GM23338 (cell line): ENCODE results near the gene BRF1. TPM values are rescaled to one million over a fixed set of nuclear protein-coding genes. Genes with fewer than 3 reads are reported as not detected.

Experiments
- ATAC-seq: fragments of 200-7000 bp; cut with Tn5 transposase; 3 replicates; pipeline ENCODE4 v1.9.1; 2020
- DNase-seq: peaks from one replicate; pipeline ENCODE4 v3.0.0-alpha.2; 2015; ENCODE audit warnings: low spot score
- H2AFZ ChIP-seq: fragments of 200-600 bp; sonication (generic); 2 replicates; pipeline ENCODE4 v1.8.0; 2016; ENCODE audit warnings: antibody characterized with exemption, mild to moderate bottlenecking, moderate library complexity
- H3F3A ChIP-seq: fragments of 200-600 bp; sonication (generic); replicated peaks from 2 replicates; pipeline ENCODE4 v1.8.0; 2017; ENCODE audit warnings: antibody characterized with exemption, mixed run types, low read depth
- H3K27ac ChIP-seq: fragments of 200-600 bp; sonication (generic); 2 replicates; pipeline ENCODE4 v1.6.1; 2016; ENCODE audit warnings: low read depth
- H3K27me3 ChIP-seq: fragments of 200-600 bp; sonication (generic); 2 replicates; pipeline ENCODE4 v1.8.0; 2016; ENCODE audit warnings: mild to moderate bottlenecking, mixed run types, moderate library complexity; ENCODE audit not compliant: insufficient read depth
- H3K36me3 ChIP-seq: fragments of 200-600 bp; sonication (generic); 2 replicates; pipeline ENCODE4 v1.8.0; 2016; ENCODE audit warnings: mild to moderate bottlenecking; ENCODE audit not compliant: insufficient read depth
- H3K4me1 ChIP-seq: fragments of 200-600 bp; sonication (generic); 2 replicates; pipeline ENCODE4 v1.8.0; 2016; ENCODE audit warnings: mild to moderate bottlenecking, moderate library complexity; ENCODE audit not compliant: insufficient read depth
- H3K4me2 ChIP-seq: fragments of 200-600 bp; sonication (generic); 2 replicates; pipeline ENCODE4 v1.7.1; 2017; ENCODE audit warnings: mixed run types
- H3K4me3 ChIP-seq: fragments of 200-600 bp; sonication (generic); 2 replicates; pipeline ENCODE4 v1.6.1; 2016; ENCODE audit warnings: mixed run types
- H3K79me2 ChIP-seq: fragments of 200-600 bp; sonication (generic); replicated peaks from 2 replicates; pipeline ENCODE4 v1.8.0; 2017; ENCODE audit warnings: mild to moderate bottlenecking; ENCODE audit not compliant: insufficient read depth
- H3K9me2 ChIP-seq: fragments of 200-600 bp; sonication (generic); 2 replicates; pipeline ENCODE4 v1.8.0; 2017; ENCODE audit not compliant: insufficient read depth
- H4K20me1 ChIP-seq: fragments of 200-600 bp; sonication (generic); replicated peaks from 2 replicates; pipeline ENCODE4 v1.8.0; 2017; ENCODE audit warnings: mild to moderate bottlenecking; ENCODE audit not compliant: insufficient read depth
- H3K27ac Mint-ChIP-seq: 2 replicates; pipeline ENCODE4 v1.8.0; 2020; ENCODE audit warnings: inconsistent platforms, mild to moderate bottlenecking, moderate library complexity, mixed read lengths
- H3K27me3 Mint-ChIP-seq: 3 replicates; pipeline ENCODE4 v1.8.0; 2022; ENCODE audit warnings: low read depth, mild to moderate bottlenecking, moderate library complexity, mixed read lengths, inconsistent platforms; ENCODE audit not compliant: insufficient read depth, poor library complexity
- H3K36me3 Mint-ChIP-seq: 3 replicates; pipeline ENCODE4 v1.8.0; 2021; ENCODE audit warnings: low read depth, mild to moderate bottlenecking, inconsistent platforms, moderate library complexity, mixed read lengths
- H3K4me1 Mint-ChIP-seq: 3 replicates; pipeline ENCODE4 v1.8.0; 2020; ENCODE audit warnings: mild to moderate bottlenecking, inconsistent platforms, mixed read lengths
- H3K4me3 Mint-ChIP-seq: 3 replicates; pipeline ENCODE4 v1.8.0; 2021; ENCODE audit warnings: moderate library complexity, mild to moderate bottlenecking, inconsistent platforms, mixed read lengths
- H3K9me3 Mint-ChIP-seq: 3 replicates; pipeline ENCODE4 v1.8.0; 2020; ENCODE audit warnings: moderate library complexity, mild to moderate bottlenecking, inconsistent platforms, mixed read lengths
- JUNB ChIP-seq: IDR thresholded peaks from one replicate; pipeline ENCODE4 v1.6.1; 2016; ENCODE audit warnings: antibody characterized with exemption; ENCODE audit not compliant: unreplicated experiment
- POLR2AphosphoS5 ChIP-seq: IDR thresholded peaks from 2 replicates; pipeline ENCODE4 v1.6.1; 2016; ENCODE audit warnings: antibody characterized with exemption, low read depth
- ZNF114 ChIP-seq: fragments of 250-450 bp; sonication (Bioruptor Pico); IDR thresholded peaks from 2 replicates; pipeline ENCODE4 v1.5.0; 2020; ENCODE audit warnings: mild to moderate bottlenecking, moderate library complexity
- polyA plus RNA-seq: library from polyadenylated mRNA; unstranded; fragments of >200 nt; fragmentation: Nextera tagmentation; extraction: Ambion mirVana; gene quantifications from 2 replicates; pipeline ENCODE4 v1.2.1, GENCODE V29; 2016
- total RNA-seq: library from RNA; depleted of rRNA; stranded (reverse); fragments of >200 nt; shearing (Covaris generic); gene quantifications from 2 replicates; pipeline ENCODE4 v1.2.3, GENCODE V29; 2014
- TF ChIP-seq, protein P1 (sequence below), 2 experiments: fragments of 200-600 bp in 1 of 2; sonication (generic) in 1 of 2; conservative IDR thresholded peaks; 2 replicates each; pipeline versions ENCODE4 v1.5.1 to v1.6.1; 2016 to 2017; ENCODE audit warnings: antibody characterized with exemption in 2 of 2, low read depth in 2 of 2, mild to moderate bottlenecking in 2 of 2, moderate library complexity in 1 of 2
- TF ChIP-seq, protein P2 (sequence below): IDR thresholded peaks from 2 replicates; pipeline ENCODE4 v1.6.1; 2016; ENCODE audit warnings: antibody characterized with exemption
- TF ChIP-seq, protein P3 (sequence below): fragments of 250-450 bp; sonication (Bioruptor Pico); IDR thresholded peaks from 2 replicates; pipeline ENCODE4 v1.5.0; 2020; ENCODE audit warnings: mild to moderate bottlenecking, moderate library complexity

Gene BRF1
- total and polyA plus RNA-seq, 2 experiments from 2014 or later: 8.6 to 29.9 TPM

DNA sequence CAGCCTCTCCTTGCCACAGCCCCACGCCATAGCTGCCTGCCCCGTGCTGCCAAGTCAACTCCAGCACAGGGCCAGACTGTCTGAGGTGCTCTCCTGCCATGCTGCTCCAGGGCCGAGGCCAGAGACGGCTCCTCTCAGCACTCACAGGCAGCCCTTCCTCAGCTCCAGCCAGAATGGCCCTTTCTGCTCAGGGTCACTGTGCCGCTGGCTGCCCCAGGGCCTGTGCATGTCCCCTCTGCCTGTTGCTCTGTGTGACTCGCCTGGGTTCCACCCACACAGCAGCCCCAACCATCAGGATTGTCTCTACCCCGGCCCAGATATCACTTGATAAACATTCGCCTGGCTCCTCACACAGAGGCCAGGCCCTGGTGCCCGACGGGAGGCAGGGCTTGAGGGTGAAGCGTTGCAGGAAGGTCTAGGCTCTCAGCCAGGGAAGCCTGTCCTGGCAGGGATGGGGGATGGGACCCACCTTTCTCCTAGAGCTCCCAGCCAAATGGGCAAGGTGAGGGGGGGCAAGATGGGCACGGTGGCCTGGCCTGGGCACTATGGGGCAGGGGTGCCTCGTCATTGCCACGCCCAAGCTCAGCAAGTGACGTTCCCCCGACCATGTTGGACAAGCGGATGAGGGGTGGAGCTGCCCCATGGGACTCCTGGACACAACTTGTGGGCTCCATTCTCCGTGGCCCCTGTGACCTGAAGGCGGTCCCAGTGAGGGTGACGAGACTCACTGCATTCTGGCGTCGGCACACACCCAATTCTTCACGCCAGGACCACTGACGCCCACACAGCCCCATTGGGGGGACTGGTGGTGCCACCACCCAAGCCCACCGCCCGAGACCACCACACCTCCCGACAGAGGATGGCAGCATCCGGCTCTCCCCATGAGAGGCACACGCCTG is 79.9 kb downstream of the BRF1 start (continued):
- TF ChIP-seq, protein P1, sequence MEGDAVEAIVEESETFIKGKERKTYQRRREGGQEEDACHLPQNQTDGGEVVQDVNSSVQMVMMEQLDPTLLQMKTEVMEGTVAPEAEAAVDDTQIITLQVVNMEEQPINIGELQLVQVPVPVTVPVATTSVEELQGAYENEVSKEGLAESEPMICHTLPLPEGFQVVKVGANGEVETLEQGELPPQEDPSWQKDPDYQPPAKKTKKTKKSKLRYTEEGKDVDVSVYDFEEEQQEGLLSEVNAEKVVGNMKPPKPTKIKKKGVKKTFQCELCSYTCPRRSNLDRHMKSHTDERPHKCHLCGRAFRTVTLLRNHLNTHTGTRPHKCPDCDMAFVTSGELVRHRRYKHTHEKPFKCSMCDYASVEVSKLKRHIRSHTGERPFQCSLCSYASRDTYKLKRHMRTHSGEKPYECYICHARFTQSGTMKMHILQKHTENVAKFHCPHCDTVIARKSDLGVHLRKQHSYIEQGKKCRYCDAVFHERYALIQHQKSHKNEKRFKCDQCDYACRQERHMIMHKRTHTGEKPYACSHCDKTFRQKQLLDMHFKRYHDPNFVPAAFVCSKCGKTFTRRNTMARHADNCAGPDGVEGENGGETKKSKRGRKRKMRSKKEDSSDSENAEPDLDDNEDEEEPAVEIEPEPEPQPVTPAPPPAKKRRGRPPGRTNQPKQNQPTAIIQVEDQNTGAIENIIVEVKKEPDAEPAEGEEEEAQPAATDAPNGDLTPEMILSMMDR (conservative IDR thresholded peaks at IDR 0.05; ENCODE audit: low read depth in 2 of 2): no peak
- no peak for TF ChIP-seq POLR2AphosphoS5
- TF ChIP-seq, protein P2, sequence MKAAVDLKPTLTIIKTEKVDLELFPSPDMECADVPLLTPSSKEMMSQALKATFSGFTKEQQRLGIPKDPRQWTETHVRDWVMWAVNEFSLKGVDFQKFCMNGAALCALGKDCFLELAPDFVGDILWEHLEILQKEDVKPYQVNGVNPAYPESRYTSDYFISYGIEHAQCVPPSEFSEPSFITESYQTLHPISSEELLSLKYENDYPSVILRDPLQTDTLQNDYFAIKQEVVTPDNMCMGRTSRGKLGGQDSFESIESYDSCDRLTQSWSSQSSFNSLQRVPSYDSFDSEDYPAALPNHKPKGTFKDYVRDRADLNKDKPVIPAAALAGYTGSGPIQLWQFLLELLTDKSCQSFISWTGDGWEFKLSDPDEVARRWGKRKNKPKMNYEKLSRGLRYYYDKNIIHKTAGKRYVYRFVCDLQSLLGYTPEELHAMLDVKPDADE: no peak
- no peak for TF ChIP-seq JUNB

DNA sequence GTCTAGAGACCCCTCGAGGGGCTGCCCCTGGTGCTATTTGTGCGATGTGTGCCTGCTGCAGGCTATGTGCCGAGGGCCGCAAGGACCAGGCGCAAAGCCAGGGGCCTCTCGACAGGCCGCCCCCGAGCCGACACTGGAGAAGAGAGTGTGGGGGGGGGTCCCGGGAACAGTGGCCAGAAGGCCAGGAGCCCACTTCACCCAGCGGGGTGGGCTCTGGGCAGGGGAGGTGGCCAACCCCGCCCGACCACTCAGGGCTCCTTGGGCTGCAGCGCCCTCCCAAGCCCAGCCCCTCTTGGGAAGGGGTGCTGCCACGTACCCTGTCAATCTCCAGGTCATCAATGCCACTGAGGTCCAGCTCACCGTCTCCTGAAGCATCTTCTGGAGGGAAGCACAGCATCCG is 81.0 kb downstream of the BRF1 start:
- H3K4me1 ChIP-seq: no peaks in the 10 kb centered on the region
- H3K9me2 ChIP-seq: no peaks in the 10 kb centered on the region
- no peak overlapping the region for H3K4me2 ChIP-seq
- no peak overlapping the region for H2AFZ ChIP-seq
- Mint-ChIP-seq H3K36me3 (peaks cover 8% of the 10 kb centered on the region; the same call in 2 of the 3 replicates), H3K4me3 (no peak overlapping the region), H3K27me3 (peaks cover 10% of the 10 kb centered on the region), H3K4me1 (no peaks in the 10 kb centered on the region), H3K9me3 (no peaks in the 10 kb centered on the region; the same call in 2 of the 3 replicates), H3K27ac (no peak overlapping the region)
- DNase-seq (no peak), ATAC-seq (no peak)
- H3K27me3 ChIP-seq: no peaks in the 10 kb centered on the region
- H3K36me3 ChIP-seq: no peaks in the 10 kb centered on the region
- no peak overlapping the region for H3K4me3 ChIP-seq
- no peaks in the 10 kb centered on the region for H3F3A ChIP-seq
- TF ChIP-seq ZNF114 (CRISPR knock-in tag): no peak
- H4K20me1 ChIP-seq: no peaks in the 10 kb centered on the region
- no peaks in the 10 kb centered on the region for H3K79me2 ChIP-seq
- no peak overlapping the region for H3K27ac ChIP-seq

DNA sequence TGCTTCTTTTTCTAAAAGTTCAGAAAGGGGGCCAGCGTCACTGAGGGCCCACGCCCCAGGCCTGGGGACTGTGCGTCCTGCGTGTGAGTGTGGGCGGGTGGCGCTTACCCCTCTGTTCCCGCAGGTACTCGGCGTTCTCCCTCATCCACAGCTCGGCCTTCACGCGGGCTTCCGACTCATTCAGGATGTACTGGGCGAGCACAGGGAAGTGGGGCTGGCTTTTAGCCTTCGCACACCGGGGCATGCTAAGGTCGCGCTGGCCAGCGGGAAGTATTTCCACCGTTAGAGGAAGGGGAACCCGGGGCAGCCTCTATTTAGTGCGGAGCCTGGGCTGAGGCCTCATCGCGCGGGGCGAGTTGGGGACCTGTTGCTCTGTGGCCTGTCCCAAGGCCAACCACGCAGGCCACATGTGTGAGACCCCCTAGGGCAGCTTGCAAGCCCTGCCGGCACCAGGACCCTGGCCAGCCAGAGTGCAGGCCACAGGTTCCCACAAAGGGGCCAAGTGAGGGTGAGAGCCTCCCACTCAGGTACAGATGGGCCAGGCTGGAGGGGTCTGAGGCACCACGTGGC is 81.7 kb downstream of the BRF1 start:
- Histone ChIP-seq H4K20me1 (no peaks in the 10 kb centered on the region), H2AFZ (no peak overlapping the region), H3K4me1 (no peaks in the 10 kb centered on the region), H3K4me2 (no peak overlapping the region), H3K79me2 (no peaks in the 10 kb centered on the region), H3K36me3 (no peaks in the 10 kb centered on the region), H3K27me3 (no peaks in the 10 kb centered on the region), H3F3A (no peaks in the 10 kb centered on the region), H3K4me3 (no peak overlapping the region), H3K9me2 (no peaks in the 10 kb centered on the region), H3K27ac (no peak overlapping the region)
- H3K9me3 Mint-ChIP-seq: no peaks in the 10 kb centered on the region; the same call in 2 of the 3 replicates
- peaks cover 8% of the 10 kb centered on the region; the same call in 2 of the 3 replicates for H3K36me3 Mint-ChIP-seq
- H3K4me1 Mint-ChIP-seq: no peaks in the 10 kb centered on the region
- H3K4me3 Mint-ChIP-seq: no peak overlapping the region
- DNase-seq: no peak
- no peak for ATAC-seq
- no peak overlapping the region for H3K27ac Mint-ChIP-seq
- peaks cover 10% of the 10 kb centered on the region for H3K27me3 Mint-ChIP-seq
- TF ChIP-seq, protein P3, sequence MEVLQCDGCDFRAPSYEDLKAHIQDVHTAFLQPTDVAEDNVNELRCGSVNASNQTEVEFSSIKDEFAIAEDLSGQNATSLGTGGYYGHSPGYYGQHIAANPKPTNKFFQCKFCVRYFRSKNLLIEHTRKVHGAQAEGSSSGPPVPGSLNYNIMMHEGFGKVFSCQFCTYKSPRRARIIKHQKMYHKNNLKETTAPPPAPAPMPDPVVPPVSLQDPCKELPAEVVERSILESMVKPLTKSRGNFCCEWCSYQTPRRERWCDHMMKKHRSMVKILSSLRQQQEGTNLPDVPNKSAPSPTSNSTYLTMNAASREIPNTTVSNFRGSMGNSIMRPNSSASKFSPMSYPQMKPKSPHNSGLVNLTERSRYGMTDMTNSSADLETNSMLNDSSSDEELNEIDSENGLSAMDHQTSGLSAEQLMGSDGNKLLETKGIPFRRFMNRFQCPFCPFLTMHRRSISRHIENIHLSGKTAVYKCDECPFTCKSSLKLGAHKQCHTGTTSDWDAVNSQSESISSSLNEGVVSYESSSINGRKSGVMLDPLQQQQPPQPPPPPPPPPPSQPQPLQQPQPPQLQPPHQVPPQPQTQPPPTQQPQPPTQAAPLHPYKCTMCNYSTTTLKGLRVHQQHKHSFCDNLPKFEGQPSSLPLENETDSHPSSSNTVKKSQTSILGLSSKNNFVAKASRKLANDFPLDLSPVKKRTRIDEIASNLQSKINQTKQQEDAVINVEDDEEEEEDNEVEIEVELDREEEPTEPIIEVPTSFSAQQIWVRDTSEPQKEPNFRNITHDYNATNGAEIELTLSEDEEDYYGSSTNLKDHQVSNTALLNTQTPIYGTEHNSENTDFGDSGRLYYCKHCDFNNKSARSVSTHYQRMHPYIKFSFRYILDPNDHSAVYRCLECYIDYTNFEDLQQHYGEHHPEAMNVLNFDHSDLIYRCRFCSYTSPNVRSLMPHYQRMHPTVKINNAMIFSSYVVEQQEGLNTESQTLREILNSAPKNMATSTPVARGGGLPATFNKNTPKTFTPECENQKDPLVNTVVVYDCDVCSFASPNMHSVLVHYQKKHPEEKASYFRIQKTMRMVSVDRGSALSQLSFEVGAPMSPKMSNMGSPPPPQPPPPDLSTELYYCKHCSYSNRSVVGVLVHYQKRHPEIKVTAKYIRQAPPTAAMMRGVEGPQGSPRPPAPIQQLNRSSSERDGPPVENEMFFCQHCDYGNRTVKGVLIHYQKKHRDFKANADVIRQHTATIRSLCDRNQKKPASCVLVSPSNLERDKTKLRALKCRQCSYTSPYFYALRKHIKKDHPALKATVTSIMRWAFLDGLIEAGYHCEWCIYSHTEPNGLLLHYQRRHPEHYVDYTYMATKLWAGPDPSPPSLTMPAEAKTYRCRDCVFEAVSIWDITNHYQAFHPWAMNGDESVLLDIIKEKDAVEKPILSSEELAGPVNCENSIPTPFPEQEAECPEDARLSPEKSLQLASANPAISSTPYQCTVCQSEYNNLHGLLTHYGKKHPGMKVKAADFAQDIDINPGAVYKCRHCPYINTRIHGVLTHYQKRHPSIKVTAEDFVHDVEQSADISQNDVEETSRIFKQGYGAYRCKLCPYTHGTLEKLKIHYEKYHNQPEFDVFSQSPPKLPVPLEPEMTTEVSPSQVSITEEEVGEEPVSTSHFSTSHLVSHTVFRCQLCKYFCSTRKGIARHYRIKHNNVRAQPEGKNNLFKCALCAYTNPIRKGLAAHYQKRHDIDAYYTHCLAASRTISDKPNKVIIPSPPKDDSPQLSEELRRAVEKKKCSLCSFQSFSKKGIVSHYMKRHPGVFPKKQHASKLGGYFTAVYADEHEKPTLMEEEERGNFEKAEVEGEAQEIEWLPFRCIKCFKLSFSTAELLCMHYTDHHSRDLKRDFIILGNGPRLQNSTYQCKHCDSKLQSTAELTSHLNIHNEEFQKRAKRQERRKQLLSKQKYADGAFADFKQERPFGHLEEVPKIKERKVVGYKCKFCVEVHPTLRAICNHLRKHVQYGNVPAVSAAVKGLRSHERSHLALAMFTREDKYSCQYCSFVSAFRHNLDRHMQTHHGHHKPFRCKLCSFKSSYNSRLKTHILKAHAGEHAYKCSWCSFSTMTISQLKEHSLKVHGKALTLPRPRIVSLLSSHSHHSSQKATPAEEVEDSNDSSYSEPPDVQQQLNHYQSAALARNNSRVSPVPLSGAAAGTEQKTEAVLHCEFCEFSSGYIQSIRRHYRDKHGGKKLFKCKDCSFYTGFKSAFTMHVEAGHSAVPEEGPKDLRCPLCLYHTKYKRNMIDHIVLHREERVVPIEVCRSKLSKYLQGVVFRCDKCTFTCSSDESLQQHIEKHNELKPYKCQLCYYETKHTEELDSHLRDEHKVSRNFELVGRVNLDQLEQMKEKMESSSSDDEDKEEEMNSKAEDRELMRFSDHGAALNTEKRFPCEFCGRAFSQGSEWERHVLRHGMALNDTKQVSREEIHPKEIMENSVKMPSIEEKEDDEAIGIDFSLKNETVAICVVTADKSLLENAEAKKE (CRISPR knock-in tag): no peak
- TF ChIP-seq POLR2AphosphoS5: no peak
